COLO668 (cell line): ENCODE measurements around the gene ADARB2.

Experiments used
- DNase-seq: peaks from one replicate; lab custom pipeline; 2025; ENCODE audit not compliant: unreplicated experiment; lab: John Stamatoyannopoulos, UW

Gene ADARB2

DNA sequence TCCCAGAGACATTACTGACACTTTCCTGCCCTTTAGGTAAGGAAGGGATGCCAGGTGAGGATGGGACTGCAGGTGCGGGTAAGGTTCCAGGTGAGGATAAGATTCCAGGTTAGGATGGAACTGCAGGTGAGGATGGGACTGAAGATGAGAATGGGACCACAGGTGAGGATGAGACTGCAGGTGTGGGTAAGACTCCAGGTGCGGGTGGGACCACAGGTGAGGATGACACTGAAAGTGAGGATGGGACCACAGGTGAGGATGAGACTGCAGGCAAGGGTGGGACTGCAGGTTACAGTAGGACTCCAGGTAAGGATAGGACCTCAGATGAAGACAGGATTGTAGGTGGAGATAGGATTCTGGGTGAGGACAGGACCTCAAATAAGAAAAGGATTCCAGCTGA, 358.9 kb downstream of the ADARB2 start:
- no peak for DNase-seq

DNA sequence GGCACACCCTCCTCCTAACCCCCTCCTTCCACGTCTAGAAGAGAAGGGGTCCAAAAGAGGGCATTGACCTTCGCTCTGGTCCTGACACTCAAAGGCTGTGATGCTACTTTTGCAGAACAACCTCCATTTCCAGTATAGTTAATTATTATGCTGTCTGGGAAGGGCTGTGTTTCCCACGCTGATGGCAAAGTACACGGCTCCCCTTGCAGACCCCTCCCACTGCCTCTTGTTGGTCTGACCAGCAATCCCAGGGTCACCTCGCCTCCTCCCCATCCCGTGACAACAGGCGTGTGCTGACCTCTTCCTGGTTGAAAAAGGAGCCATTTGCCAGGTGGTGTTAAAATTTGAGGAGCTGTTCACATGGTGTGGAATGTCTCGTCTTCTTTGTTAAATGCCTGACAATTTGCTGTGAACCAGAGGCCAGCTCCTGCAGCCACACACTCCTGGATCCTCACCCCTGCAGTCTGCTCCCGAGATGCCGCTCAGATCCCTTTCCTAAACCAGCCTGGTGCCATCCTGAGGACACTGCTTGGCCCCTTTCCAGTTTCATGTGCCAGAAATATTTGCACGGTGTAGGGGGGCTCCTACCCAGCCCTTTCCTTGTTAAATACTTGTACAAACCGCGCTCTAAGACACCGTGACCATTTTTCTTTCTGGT, 359.5 kb downstream of the ADARB2 start:
- no peak for DNase-seq

DNA sequence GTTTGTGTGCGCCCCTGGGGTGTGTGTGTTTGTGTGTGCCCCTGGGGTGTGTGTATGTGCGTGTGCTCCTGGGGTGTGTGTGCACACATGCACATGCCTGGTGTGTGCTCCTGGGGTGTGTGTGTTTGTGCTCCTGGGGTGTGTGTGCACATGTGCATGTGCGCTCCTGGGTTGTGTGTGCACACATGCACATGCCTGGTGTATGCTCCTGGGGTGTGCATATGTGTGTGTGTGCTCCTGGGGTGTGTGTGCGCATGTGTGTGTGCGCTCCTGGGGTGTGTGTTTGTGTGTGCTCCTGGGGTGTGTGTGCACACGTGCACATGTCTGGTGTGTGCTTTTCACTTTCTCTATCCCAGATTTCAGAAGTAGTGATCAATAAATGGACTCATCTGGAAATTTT, 360.1 kb downstream of the ADARB2 start:
- no peak for DNase-seq

DNA sequence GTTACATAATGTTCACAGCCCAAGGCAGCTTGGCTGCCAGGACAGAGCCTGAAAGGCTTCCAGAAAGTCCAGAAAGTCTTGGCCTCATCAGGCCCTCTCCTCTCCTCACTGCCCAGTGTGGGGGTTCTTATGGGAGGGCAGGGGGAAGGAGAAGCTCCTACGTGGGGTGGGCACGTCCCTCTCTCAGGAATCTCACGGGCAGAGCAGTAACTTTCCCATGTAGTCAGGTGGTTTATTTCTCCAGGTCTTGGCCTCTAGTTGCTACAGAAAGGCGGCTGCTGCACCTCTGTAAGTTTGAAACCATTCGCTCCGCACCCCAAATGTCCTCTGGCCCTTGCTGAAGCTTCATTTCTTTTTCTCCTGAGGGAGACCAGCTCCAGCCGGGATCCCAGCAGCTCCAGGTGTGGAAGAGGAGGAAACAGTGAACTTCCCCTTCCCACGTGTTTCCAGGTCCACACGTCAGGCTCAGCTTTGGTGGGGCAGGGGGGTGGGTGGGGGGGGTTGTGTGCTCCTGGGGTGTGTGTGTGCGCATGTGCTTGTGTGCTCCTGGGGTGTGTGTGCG, 360.9 kb downstream of the ADARB2 start:
- DNase-seq, result no peak

DNA sequence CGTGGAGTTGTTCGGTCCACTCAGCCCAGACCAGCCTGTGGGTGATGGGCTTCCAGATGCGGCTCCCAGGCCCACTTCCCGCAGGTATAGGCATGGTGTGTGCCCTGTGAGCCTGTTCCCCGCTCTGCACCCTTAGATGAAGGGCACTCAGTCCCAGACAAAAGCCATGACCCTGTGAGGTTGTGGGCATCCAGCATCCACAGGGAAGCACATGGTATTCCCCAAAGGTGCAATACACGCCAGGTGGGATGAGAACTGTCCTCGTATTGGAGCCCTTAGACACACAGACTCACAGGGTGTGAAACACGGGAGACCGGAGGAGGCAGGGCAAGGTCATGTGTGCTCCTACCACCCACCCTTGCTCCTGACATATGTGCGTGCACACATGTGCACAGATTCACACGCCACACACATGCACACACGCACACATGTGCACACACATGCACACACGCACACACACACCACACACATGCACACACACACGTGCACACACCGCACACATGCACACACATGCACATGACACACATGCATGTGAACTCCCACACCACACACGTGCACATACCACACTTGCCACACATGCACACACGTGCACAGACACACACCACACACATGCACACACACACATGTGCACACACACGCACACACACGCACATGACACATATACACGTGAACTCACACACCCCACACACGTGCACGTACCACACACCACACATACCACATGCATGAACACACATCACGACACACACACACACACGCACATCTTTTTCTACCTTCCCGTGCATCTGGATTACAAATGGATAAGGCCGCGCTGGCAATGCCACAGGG, 361.8 kb downstream of the ADARB2 start:
- DNase-seq, result no peak

DNA sequence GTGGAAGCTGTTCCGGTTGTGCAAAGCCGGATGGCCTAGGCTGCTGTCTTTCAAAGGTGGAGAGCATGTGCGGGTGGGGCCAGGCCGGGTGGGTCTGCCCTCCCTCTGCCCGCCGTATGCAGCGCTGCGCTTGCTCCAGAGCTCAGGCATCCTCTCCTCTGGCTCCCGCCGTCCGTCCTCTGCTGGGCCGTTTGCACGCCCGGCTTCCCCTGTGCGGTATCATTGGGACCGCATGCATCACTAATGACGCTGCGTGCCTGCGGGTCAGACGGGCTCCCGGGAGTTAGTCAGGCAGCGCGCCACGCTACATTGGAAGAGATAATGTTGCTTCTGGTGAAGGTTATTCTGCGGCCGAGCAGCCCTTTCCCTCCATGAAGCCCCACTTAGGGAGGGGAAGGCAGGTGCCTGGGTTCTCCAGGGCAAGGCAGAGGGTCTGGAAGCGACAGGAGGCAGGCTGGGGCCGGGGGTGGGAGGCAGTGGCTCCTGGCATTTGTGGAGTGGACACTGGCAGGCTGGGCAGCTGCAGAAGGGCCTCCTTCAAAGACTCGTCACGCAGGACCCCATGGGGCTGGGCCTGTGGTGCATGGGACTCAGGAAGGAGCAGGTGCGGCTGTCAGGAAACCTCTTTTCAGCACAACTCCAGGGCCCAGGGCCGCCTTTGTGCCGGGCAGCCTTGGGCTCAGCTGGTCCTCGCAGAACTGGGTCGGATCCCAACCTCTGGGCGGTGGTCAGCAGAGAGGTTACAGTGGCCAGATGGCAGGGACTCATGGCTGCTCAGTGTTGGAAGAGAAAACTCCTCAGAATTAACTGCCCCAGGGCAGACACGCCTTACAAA, 362.6 kb downstream of the ADARB2 start:
- DNase-seq, result no peak

DNA sequence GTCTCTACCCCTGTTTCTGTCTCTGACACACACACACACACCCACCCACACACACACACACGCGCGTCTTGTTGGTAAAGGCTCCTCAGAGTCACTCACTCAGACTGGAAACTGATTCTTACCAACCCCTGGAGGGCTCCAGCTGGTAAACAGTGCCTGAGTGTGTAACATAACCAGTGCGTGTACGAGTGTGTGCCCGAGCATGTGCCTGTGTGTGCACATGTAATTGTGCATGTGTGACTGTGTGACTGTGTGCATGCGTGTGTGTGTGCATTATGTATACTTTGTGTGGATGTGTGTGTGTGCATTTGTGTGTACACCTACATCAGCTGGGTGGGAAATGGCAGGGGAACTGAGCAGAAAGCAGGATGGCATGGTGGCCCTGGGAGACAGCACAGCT, 364.0 kb downstream of the ADARB2 start:
- DNase-seq, result no peak

DNA sequence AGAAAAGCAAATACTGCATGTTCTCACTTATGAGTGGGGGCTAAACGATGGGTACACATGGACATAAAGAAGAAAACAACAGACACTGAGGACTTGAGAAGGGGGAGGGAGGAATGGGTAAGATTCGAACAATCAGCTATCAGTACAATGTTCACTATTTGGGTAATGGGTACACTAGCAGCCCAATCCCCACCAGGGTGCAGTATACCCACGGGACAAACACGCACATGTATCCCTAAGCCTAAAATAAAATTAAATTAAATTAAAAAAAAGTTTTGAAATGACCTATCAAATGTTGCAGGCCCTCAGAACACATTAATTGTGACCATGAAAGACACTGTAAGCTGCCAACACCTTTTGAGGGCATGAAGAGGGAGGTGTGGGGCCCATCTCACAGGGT, 365.1 kb downstream of the ADARB2 start:
- no peak for DNase-seq

DNA sequence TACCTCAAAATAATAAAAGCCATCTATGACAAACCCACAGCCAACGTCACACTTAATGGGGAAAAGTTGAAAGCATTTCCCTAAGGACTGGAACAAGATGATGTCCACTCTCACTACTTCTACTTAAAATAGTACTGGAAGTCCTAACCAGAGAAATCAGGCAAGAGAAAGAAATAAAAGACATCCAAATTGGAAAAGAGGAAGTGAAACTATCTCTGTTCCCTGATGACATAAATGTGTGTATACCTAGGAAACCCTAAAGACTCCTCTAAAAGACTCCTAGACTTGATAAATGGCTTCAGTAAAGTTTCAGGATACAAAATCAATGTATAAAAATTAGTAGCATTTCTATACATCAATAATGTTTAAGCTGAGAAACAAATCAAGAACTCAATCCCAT, 367.0 kb downstream of the ADARB2 start:
- DNase-seq, result no peak

DNA sequence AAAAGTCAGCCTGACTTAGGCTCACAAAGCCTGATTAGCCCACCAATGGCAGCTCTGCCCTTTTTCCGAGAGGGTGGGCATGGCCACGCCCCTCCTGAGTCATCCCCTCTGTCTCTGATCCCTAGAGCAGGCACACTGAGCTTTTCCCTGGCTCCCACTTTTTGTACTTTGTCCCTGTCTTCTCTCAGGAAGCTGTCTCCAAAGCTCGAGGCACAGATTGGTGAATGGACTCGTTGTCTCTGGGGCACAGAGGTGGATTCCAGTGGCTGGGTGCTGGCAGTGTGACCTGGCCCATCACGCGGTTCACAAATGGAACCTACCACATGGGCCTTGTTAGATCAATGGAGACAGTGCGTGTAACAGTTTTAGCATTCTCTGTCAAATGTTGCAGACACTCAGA, 367.7 kb downstream of the ADARB2 start:
- peak; percentile 4 for DNase-seq

DNA sequence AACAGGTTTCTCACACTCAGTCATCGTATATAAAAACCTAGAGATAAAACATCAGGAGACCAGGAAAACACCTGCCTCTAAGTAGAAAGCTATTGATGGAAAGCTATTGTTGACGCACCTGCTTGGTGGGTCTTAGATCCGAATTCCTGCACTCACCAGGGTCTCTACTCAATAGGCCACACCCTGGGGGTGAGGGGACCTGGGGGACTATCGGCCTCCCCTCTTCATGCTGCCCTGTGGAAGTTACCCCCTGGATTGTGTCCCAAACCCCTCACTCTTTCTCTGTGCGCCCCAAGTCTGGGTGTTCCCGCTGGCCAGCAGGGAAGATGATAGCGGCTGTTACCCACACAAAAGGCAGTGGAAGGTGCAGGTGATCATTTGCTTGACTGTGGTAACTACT, 368.1 kb downstream of the ADARB2 start:
- no peak for DNase-seq

DNA sequence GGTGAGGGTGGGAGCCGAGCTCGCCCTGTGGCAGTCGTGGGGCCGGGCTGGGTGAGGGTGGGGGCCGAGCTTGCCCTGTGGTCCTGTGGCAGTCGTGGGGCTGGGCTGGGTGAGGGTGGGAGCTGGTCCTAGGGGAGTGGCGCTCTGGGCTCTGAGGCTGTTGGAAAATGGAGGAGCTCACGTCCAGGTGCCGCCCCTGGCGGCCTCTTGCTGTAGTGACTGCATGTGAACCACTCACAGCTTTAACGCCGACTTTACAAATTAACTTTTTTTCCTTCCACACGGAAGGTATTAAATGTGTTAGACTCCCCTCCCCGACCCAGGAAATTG, 368.5 kb downstream of the ADARB2 start:
- peak; percentile 37 for DNase-seq

DNA sequence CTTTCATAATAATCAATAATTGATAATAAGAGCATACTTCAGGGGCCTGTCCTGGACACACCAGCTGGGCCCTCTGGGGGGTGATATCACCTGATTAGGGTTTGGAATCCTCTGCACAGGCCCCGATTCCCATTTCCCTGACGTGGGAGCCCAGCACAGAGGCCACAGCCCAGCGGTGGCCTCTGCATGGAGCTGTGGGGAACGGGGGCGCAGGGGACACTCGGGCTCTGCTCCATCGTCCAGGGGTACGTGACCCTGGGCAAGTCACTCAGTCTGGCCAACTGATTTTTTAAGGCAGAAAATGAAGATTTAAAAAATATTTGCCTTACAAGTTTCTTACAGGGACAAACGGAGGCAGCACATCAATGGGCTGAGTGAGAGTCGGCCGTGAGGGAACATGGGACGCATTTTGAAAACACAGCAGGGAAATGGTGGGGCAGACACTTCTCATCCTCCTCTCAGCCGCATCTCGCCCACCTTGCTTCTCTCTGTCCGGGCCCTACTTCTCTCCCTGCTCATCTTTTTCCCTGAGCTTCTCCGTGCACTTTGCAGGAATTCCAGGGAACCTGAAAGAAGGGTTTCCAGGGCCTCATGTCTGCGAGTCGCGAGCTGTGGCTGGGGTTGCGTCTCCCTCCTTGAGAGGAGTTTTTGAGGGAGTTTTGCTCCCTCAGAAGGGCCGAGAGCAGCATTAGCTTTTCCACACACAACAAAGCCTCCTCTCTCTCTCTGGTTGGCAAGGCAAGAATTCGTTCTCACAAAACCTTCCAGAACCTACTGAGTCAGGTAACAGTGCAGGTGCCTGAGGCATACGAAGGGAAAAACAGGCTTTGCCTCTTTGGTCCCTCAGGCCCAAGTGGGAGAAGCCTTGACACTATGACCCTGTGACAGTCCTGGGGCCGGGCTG, 369.1 kb downstream of the ADARB2 start:
- no peak for DNase-seq

DNA sequence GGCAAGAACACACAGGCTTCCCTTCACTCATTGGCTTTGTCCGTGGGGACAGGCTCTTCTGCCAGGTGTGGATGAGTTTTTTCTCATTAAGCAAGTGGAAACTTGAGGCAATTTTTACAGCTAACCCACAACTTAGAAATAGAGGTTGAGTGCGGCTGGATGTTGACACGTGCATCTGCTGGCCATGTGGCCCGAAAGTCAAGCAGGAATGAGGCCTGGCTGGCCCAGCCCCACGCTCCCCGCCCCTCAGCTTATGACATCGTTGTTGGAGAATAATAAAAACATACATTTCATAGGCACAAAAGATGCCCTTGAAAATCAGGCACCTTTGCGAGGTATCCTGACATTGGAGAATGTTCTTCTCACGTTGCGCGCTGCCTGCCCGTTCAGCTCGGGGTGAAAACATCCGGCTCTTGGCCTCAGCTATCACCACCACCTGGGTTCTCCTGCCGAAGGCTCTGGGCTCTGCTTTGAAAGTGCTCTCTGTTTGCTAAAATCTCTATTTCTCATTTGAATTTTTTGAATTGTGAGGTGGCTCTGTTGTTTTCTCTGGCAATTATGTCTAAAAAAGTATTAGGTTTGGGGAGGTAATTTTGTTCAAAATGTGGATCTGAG, 370.4 kb downstream of the ADARB2 start:
- no peak for DNase-seq

DNA sequence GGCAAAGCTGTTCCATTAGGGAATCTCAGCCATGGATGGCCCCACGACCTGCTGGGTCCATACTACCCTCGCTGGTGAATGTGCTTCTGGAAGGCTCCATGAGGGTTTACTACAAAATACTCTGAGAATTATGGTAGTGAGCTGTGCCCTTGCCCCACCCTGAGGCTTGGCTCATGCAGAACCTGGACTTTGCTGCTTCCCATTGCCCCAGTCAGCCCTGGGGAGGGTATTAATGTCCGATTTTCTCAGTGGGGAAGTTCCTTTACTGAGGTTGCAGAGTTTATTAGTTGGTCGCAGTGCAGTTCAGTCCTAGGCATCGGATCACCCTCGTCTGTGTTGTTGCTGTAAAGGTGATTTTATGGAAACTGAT, 371.0 kb downstream of the ADARB2 start:
- no peak for DNase-seq

DNA sequence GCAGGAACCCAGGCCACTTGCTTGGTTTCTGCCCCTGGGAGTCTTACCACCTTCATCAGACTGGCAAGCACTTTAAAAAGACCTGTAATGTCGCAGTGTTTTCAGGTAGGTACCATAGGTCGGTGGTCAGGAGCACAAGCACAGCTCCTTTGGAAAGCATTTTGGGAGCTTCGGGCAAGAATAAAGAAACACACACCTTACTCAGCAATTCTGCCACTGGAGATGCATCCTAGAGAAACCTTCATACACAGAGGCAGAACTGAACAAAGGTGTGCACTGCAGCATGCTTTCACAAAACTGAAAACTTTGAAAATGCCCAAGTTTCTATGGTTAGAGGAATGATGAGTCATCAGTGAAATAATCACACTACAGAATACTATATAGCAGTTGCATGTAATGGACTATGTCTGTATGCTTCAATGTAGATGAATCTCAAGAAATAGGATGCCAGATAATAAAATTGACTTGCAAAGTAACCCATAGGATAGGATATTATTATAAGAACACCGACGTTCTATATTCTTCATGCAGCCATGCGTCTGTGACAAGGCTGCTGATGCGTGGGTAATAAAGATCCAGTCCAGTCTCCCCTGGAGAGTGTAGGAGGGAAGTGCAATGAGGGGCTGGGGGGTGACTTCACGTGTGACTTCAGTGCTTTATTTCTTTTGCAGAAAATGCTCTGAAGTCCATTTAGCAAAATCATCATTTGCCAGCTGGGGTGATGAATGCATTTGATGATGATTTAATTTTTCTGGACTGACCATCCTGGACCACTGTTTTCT, 371.6 kb downstream of the ADARB2 start:
- DNase-seq, result no peak

DNA sequence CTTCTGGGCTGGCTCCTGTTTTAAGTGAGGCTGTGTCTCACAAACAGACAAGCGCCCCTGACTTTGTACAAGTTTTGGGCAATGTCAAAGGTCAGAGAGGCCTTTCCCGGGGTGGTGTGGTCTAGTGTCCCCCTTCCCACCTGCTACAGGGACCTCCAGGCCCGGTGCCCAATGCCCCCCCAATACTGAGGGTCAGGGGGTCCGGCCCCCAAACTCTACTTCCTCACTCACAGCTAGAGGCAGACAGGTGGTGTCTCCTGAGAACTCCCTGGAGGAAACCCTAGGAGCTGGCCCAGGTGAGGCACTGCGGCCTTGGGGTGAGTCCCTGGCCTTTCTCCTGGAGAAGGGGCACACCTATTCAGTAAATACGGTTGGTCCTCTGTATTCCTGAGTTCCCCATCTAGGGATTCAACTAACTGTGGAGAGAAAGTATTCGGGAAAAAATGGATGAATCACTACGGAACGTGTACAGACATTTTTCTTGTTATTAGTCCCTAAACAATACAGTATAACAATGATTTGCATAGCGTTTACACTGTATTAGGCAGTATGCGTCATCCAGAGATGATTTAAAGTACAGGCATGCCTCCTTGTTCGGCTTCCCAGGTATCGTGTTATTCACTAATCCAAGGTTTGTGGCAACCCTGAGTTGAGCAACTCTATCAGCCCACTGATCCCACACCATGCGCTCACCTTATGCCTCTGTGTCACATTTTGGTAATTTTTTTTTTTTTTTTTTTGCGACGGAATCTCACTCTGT, 373.0 kb downstream of the ADARB2 start:
- no peak for DNase-seq

DNA sequence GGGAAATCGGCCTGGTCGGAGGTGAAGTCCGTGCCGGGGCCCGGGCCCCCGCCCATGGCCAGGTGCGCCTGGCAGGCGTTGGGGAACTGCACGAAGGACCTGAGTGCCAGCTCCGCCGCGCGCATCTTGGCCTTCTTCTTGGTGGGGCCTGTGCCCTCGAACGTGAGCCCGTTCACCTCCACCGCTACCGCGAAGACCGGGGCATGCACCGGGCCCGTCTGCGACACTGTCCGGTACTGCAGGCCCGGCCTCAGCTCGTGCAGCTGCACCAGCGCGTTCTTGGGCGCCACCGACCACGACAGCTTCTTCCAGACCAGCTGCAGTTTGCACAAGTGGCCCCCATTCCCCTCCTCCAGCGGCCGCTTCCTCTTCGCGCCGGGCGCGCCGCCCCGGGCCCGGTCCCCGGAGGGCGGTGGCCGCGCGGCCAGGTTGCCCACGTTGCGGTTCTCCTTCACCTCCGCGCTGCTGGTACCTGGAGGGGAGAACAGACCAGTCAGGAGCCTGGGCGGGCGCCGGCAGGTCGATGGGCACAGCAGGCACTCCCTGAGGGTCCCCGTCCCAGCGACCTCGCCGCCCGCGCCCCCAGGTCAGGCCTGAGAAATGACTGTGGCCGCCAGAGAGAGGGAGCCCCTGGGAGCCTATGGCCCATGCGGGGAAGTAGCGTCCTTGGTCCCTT, 373.7 kb downstream of the ADARB2 start:
- no peak for DNase-seq
